Neural crest cell (in vitro differentiated cells): ENCODE measurements around the gene TMEM233. TPM values are rescaled to one million over a fixed set of nuclear protein-coding genes. Genes with fewer than 3 reads are reported as not detected.

Experiments used
- DNase-seq: peaks from one replicate; pipeline ENCODE4 v3.0.0; 2021; ENCODE audit warnings: low read depth, mixed read lengths, low spot score
- H3K27ac Mint-ChIP-seq: one replicate; pipeline ENCODE4 v1.8.0; 2021; ENCODE audit warnings: mild to moderate bottlenecking, mixed read lengths; ENCODE audit not compliant: unreplicated experiment
- H3K27me3 Mint-ChIP-seq: 2 replicates; pipeline ENCODE4 v1.8.0; 2021; ENCODE audit warnings: low read depth, mild to moderate bottlenecking, mixed read lengths
- H3K36me3 Mint-ChIP-seq: 2 replicates; pipeline ENCODE4 v1.8.0; 2021; ENCODE audit warnings: low read depth, mild to moderate bottlenecking, mixed read lengths
- H3K4me1 Mint-ChIP-seq: 2 replicates; pipeline ENCODE4 v1.8.0; 2021; ENCODE audit warnings: mixed read lengths
- H3K4me3 Mint-ChIP-seq: one replicate; pipeline ENCODE4 v1.8.0; 2021; ENCODE audit warnings: mild to moderate bottlenecking, mixed read lengths
- H3K9me3 Mint-ChIP-seq: 2 replicates; pipeline ENCODE4 v1.8.0; 2021; ENCODE audit warnings: mixed read lengths
- total RNA-seq: library from RNA; stranded (reverse); gene quantifications from 2 replicates; pipeline ENCODE4 v1.2.1, GENCODE V29; 2021
- TF ChIP-seq, protein P1 (sequence below): fragments of 200-600 bp; sonication (generic); conservative IDR thresholded peaks from 2 replicates; pipeline ENCODE4 v1.5.0; 2021; ENCODE audit warnings: antibody characterized with exemption, mild to moderate bottlenecking

The TMEM233 gene
- total RNA-seq, 1 donor from 2014 or later = not detected

GRCh38 chr12:119671070-119671469 lies 77.5 kb downstream of the TMEM233 start:
- no peak overlapping the region for H3K27ac Mint-ChIP-seq
- DNase-seq = no peak
- TF ChIP-seq, protein P1, sequence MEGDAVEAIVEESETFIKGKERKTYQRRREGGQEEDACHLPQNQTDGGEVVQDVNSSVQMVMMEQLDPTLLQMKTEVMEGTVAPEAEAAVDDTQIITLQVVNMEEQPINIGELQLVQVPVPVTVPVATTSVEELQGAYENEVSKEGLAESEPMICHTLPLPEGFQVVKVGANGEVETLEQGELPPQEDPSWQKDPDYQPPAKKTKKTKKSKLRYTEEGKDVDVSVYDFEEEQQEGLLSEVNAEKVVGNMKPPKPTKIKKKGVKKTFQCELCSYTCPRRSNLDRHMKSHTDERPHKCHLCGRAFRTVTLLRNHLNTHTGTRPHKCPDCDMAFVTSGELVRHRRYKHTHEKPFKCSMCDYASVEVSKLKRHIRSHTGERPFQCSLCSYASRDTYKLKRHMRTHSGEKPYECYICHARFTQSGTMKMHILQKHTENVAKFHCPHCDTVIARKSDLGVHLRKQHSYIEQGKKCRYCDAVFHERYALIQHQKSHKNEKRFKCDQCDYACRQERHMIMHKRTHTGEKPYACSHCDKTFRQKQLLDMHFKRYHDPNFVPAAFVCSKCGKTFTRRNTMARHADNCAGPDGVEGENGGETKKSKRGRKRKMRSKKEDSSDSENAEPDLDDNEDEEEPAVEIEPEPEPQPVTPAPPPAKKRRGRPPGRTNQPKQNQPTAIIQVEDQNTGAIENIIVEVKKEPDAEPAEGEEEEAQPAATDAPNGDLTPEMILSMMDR = no peak
- H3K9me3 Mint-ChIP-seq = no peaks in the 10 kb centered on the region
- peaks cover 21% of the 10 kb centered on the region for H3K4me1 Mint-ChIP-seq
- peaks cover 8% of the 10 kb centered on the region for H3K36me3 Mint-ChIP-seq
- peaks cover 4% of the 10 kb centered on the region for H3K27me3 Mint-ChIP-seq
- peak overlapping the region; percentile 55 for H3K4me3 Mint-ChIP-seq

- TF ChIP-seq, protein P1 = no peak
- Mint-ChIP-seq H3K36me3 (peaks cover 13% of the 10 kb centered on the region), H3K4me3 (peak overlapping the region; percentile 58), H3K27ac (no peak overlapping the region), H3K4me1 (peaks cover 18% of the 10 kb centered on the region), H3K27me3 (no peaks in the 10 kb centered on the region), H3K9me3 (no peaks in the 10 kb centered on the region)
- no peak for DNase-seq
Observed at GRCh38 chr12:119672194-119672593, 78.6 kb downstream of the TMEM233 start.

DNA sequence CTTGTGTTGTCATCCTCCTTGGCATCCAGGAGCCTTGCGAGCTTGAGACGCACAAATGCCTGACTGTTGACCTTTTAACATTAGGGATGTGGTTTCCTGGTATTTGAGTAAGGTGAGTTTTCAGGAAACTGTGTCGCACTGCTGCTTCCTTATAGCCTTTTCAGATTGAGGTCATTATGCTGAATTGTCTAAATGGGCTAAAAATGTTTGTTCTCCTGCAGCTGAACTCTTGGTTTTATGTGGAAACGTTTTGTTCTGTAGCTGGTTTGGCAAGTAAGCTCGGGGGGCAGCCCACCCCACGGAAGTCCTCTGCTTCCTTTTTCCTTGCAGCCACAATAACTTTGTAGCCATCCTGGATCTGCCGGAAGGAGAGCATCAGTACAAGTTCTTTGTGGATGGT lies 80.1 kb downstream of the TMEM233 start:
- H3K4me3 Mint-ChIP-seq = peak overlapping the region; percentile 9
- H3K36me3 Mint-ChIP-seq = peaks cover 20% of the 10 kb centered on the region
- DNase-seq = no peak
- H3K27ac Mint-ChIP-seq = no peak overlapping the region
- peaks cover 9% of the 10 kb centered on the region for H3K4me1 Mint-ChIP-seq
- TF ChIP-seq, protein P1 = no peak
- H3K27me3 Mint-ChIP-seq = no peaks in the 10 kb centered on the region
- no peaks in the 10 kb centered on the region for H3K9me3 Mint-ChIP-seq

DNA sequence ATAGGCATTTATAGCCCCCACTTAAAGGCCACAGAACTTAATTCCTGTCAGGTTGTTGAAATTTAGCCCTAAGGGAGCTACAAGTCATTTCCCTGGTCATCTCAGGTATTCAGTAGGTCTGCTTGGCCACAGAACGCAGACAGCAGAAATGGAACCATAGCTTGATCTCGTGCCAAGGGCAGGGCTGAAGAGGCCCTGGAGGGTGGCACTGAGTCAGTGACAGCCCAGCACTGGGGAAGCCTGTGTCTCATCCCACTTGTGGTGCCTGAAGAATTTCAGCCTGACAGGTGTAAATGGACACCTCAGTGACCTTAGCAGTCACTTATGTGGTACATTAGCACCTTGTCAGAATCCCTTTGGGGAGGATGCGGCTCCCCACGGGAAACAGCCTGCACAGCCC lies 81.0 kb downstream of the TMEM233 start:
- Mint-ChIP-seq H3K36me3 (peaks cover 23% of the 10 kb centered on the region), H3K9me3 (no peaks in the 10 kb centered on the region), H3K27ac (no peak overlapping the region), H3K4me3 (no peak overlapping the region), H3K4me1 (peaks cover 9% of the 10 kb centered on the region), H3K27me3 (no peaks in the 10 kb centered on the region)
- TF ChIP-seq, protein P1 = no peak
- no peak for DNase-seq

DNA sequence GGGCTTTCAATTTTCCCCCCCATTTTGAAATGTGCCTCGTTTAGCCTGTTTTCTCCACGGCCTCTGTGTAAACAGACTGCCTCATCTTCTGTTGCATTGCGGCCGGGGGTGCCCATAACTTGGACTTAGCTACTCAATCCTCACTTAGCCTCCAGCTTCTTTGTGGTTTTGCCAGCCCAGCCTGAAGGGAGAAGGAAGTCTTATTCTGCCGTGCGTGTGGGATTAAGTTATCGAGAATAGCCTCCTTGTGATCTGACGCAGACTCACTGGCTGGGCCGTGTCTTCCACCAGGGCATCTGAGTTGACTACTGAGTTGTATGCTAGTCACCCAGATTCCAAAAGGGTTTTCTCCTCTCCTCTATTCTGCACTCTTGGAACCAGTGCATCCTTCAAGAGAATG lies 82.4 kb downstream of the TMEM233 start:
- Mint-ChIP-seq H3K4me3 (no peak overlapping the region), H3K27me3 (no peaks in the 10 kb centered on the region), H3K36me3 (peaks cover 29% of the 10 kb centered on the region), H3K4me1 (no peaks in the 10 kb centered on the region), H3K9me3 (no peaks in the 10 kb centered on the region), H3K27ac (no peak overlapping the region)
- DNase-seq = no peak
- TF ChIP-seq, protein P1 = no peak

DNA sequence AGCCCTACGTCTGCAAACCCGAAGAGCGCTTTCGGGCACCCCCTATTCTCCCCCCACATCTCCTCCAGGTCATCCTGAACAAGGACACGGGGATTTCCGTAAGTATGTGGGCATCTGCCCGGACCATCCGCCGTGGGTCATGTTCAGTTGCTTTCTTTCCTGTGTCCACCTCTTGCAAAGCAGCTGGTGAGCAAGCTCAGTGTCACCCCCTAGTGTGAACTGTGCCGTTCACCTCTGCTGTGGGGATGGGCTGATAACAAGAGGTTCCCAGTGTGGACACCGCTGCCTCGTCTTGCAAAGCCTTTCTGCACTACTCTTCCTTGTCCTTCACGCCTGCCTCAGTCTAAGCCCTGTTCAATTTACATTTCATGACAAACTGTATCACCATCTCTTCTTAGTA lies 83.0 kb downstream of the TMEM233 start:
- Mint-ChIP-seq H3K36me3 (peaks cover 29% of the 10 kb centered on the region), H3K27ac (no peak overlapping the region), H3K9me3 (no peaks in the 10 kb centered on the region), H3K27me3 (no peaks in the 10 kb centered on the region), H3K4me1 (no peaks in the 10 kb centered on the region), H3K4me3 (no peak overlapping the region)
- TF ChIP-seq, protein P1 = no peak
- no peak for DNase-seq
